Right lobe of liver (tissue), 6 donors: ENCODE results near the gene CD248. TPM values are rescaled to one million over a fixed set of nuclear protein-coding genes. Genes with fewer than 3 reads are reported as not detected.

Source experiments
- ATAC-seq, 4 donors: fragments of 200-7000 bp; cut with Tn5 transposase; one replicate each; pipeline ENCODE4 v1.9.1; 2020; ENCODE audit warnings: mild to moderate bottlenecking in 4 of 4, moderate library complexity in 4 of 4
- DNase-seq, 3 donors: peaks; one replicate each; pipeline ENCODE4 v3.0.0-alpha.2; 2020
- H3K27ac ChIP-seq, 3 donors: fragments of 200-600 bp; one replicate each; pipeline ENCODE4 v1.8.0; 2022
- H3K27me3 ChIP-seq, 2 donors: fragments of 200-600 bp; one replicate each; pipeline ENCODE4 v1.8.0; 2022
- H3K36me3 ChIP-seq, 4 donors: fragments of 200-600 bp; sonication (generic) in 1 of 4; one replicate each; pipeline versions ENCODE4 v1.5.1 to v1.8.0; 2017 to 2022; ENCODE audit warnings: control low read depth in 1 of 4
- H3K4me1 ChIP-seq, 4 donors: fragments of 200-600 bp; sonication (generic) in 1 of 4; one replicate each; pipeline versions ENCODE4 v1.5.1 to v1.8.0; 2017 to 2022; ENCODE audit warnings: control low read depth in 1 of 4
- H3K4me3 ChIP-seq, 3 donors: fragments of 200-600 bp; one replicate each; pipeline ENCODE4 v1.8.0; 2022
- H3K9me3 ChIP-seq, 4 donors: fragments of 200-600 bp; sonication (generic) in 1 of 4; one replicate each; pipeline versions ENCODE4 v1.5.1 to v1.8.0; 2017 to 2022; ENCODE audit warnings: control low read depth in 1 of 4
- CTCF ChIP-seq, 4 donors: fragments of 200-600 bp in 3 of 4; fragments of 450-650 bp in 1 of 4; IDR thresholded peaks; one replicate each; pipeline versions ENCODE4 v1.5.1 to v1.8.0; 2016 to 2022; ENCODE audit warnings: antibody characterized with exemption in 4 of 4, mild to moderate bottlenecking in 2 of 4
- POLR2A ChIP-seq: fragments of 450-650 bp; IDR thresholded peaks from one replicate; pipeline ENCODE4 v1.6.1; 2017; ENCODE audit warnings: antibody characterized with exemption, mild to moderate bottlenecking
- WGBS: methylation state at CpG from one replicate; pipeline ENCODE4 v1.1.6; 2018; ENCODE audit warnings: low coverage, low lambda C conversion rate; ENCODE audit not compliant: insufficient coverage; ENCODE audit errors: missing lambda C conversion rate; 5-methylcytosine and 5-hydroxymethylcytosine counted together
- intact Hi-C, 2 donors: fragments of 100-400 bp; cut with DNase I; formaldehyde crosslinking; loops; one replicate each; pipeline versions ENCODE4 v1.11.2 to v1.14.1; 2022
- total RNA-seq, 6 experiments: library from RNA; depleted of rRNA in 2 of 6; stranded (reverse); fragments of >200 nt in 2 of 6; fragmentation: NEBNext Ultra II Directional in 3 of 6; extraction: Animal tissue kit (Norgen Biotek cat#: 25700) in 3 of 6; gene quantifications; one replicate each; pipeline versions ENCODE4 v1.1.0 to v1.2.4, GENCODE V29; 2016 to 2023
- donor health status: DM: no; HTN: yes; CAD: no.
- donor health status: DM: no; HTN: no; CAD: no.
- donor health status: DM: no; HTN: no; CAD: no.
- donor health status: DM: no; HTN: yes; CAD: no.
- donor health status: DM: no; HTN: yes; CAD: no.

Gene CD248
- total RNA-seq, 6 experiments from 2014 or later, result 0.37 to 3.2 (median 0.94) TPM

DNA sequence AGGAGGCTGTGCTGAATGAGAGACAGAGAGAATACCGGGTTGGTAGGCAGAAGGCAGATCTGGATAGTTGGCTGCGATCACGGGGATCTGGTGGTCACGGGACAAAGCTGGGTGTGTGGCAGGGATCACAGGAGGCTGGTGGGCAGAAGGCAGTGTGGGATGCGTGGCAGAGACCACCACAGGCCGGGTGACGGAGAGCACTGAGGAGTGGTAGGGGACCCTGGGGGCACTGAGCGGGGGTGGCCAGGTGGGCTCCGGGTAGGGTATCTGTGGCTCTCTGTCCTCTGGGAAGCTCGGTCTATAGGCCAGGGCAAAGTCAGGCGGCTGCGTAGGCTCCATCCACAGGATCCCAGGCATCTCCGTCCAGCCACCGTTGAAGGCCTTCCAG lies 1.4 kb downstream of the CD248 start:
- 80% methylated on average over 1 of the region's 14 CpGs for WGBS
- no peaks in the 10 kb centered on the region for H3K9me3 ChIP-seq
- TF ChIP-seq CTCF (IDR thresholded peaks at IDR 0.05), result no peak
- TF ChIP-seq POLR2A, result no peak
- no peak overlapping the region for H3K4me3 ChIP-seq
- H3K4me1 ChIP-seq, result peaks cover 0 to 18% (median 8%) of the 10 kb centered on the region in 4 donors
- no peak for DNase-seq
- intact Hi-C loops, result no loop called here
- H3K36me3 ChIP-seq, result no peaks in the 10 kb centered on the region
- H3K27me3 ChIP-seq, result no peaks in the 10 kb centered on the region
- no peak for ATAC-seq
- no peak overlapping the region for H3K27ac ChIP-seq

DNA sequence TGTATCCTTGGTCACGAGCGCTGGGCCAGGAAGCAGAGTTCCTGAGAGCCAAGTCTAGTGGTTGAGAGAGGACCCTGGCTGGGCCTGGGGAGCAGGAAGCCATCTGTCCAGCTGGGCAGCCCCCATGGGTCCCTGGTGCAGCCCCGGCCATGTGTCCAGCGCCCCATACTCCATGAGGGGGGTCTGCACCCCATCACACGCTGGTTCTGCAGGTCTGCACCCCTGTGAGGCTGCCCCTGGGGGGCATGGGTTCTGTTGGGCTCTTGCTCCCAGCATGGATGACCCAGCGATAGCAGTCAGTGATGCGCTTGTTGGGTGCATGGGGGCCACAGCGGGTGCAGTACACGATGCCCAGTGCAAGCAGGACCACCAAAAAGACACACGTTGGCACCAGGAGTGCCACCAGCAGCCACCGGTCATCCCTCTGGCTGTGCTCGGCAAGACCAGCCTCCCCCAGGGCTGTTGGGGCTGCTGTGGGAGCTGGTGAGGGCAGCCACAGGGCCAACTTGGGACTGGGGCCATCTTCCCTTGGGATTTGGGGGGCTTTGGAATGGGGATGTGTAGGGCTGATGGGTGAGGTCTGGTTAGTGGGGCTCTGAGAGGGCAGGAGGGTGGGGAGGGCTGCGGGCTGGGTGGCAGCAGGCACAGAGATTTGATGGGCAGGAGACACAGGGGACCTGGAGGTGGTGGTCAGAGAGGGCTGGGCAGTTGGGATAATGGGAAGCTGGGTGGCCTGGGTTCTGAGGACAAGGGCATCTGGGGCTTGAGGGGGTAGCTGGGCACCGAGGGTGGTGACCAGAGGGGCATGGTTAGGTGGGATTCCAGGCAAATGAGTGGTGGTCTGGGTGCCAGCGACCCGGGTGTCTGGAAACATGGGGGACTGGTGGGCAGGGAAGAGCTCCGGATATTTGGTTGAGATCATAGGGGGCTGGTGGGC lies 2.0 kb downstream of the CD248 start:
- H3K4me1 ChIP-seq, result peaks cover 0 to 18% (median 8%) of the 10 kb centered on the region in 4 donors
- no peaks in the 10 kb centered on the region for H3K36me3 ChIP-seq
- 85% methylated on average over 4 of the region's 17 CpGs for WGBS
- TF ChIP-seq POLR2A (no peak), CTCF (IDR thresholded peaks at IDR 0.05) (no peak)
- ATAC-seq, result no peak
- DNase-seq, result no peak
- intact Hi-C loops, result no loop called here
- no peak overlapping the region for H3K4me3 ChIP-seq
- no peaks in the 10 kb centered on the region for H3K9me3 ChIP-seq
- H3K27ac ChIP-seq, result no peak overlapping the region
- H3K27me3 ChIP-seq, result no peaks in the 10 kb centered on the region

- no peaks in the 10 kb centered on the region for H3K27me3 ChIP-seq
- H3K4me3 ChIP-seq, result no peak overlapping the region
- intact Hi-C loops, result no loop called here
- H3K9me3 ChIP-seq, result no peaks in the 10 kb centered on the region
- DNase-seq (no peak), ATAC-seq (no peak)
- TF ChIP-seq CTCF (IDR thresholded peaks at IDR 0.05), result no peak
- no peak for TF ChIP-seq POLR2A
- no peak overlapping the region for H3K27ac ChIP-seq
- H3K4me1 ChIP-seq, result peaks cover 0 to 18% (median 8%) of the 10 kb centered on the region in 4 donors
- no peaks in the 10 kb centered on the region for H3K36me3 ChIP-seq
- 80% methylated on average over 1 of the region's 1 CpG for WGBS
Observed at GRCh38 chr11:66314186-66314501, 2.7 kb downstream of the CD248 start.

GRCh38 chr11:66313321-66314185 lies 3.3 kb downstream of the CD248 start:
- Histone ChIP-seq H3K4me1 (peaks cover 0 to 15% (median 7%) of the 10 kb centered on the region in 4 donors), H3K27ac (peak overlapping the region; percentile 6 to 72 (median 57)), H3K9me3 (no peaks in the 10 kb centered on the region), H3K27me3 (no peaks in the 10 kb centered on the region), H3K36me3 (no peaks in the 10 kb centered on the region), H3K4me3 (peak overlapping the region; percentile 5 to 36 (median 31))
- TF ChIP-seq CTCF (IDR thresholded peaks at IDR 0.05) (no peak), POLR2A (no peak)
- 46% methylated on average over 7 of the region's 38 CpGs for WGBS
- DNase-seq (peak in 1 of 3 donors; percentile 64), ATAC-seq (no peak)
- intact Hi-C loops, result no loop called here
